WI38 (cell line): Measurements from ENCODE around the gene SLC47A2.

Experiments
- H3K4me3 ChIP-seq: 2 replicates; pipeline ENCODE4 v1.5.1; 2011; ENCODE audit warnings: low read depth, mild to moderate bottlenecking, control low read depth, low read length
- CTCF ChIP-seq: IDR thresholded peaks from 2 replicates; pipeline ENCODE4 v1.5.1; 2012; ENCODE audit warnings: low read depth, mild to moderate bottlenecking, control low read depth, low read length

SLC47A2 gene

GRCh38 chr17:19660219-19660870 is 56.0 kb downstream of the SLC47A2 start:
- no peak overlapping the region for H3K4me3 ChIP-seq
- no peak for TF ChIP-seq CTCF

GRCh38 chr17:19659366-19660177 is 56.8 kb downstream of the SLC47A2 start:
- no peak overlapping the region for H3K4me3 ChIP-seq
- no peak for TF ChIP-seq CTCF

- TF ChIP-seq CTCF, result no peak
- no peak overlapping the region for H3K4me3 ChIP-seq
Measured at GRCh38 chr17:19656851-19657581, 59.4 kb downstream of the SLC47A2 start.

GRCh38 chr17:19656336-19656735 is 60.0 kb downstream of the SLC47A2 start:
- TF ChIP-seq CTCF, result no peak
- H3K4me3 ChIP-seq, result no peak overlapping the region

GRCh38 chr17:19654896-19655295 is 61.5 kb downstream of the SLC47A2 start:
- TF ChIP-seq CTCF, result no peak
- H3K4me3 ChIP-seq, result no peak overlapping the region

- no peak overlapping the region for H3K4me3 ChIP-seq
- TF ChIP-seq CTCF, result no peak
Measured at GRCh38 chr17:19654342-19654886, 62.0 kb downstream of the SLC47A2 start.
